ENCODE results near the gene UQCR11.

UQCR11 gene

DNA sequence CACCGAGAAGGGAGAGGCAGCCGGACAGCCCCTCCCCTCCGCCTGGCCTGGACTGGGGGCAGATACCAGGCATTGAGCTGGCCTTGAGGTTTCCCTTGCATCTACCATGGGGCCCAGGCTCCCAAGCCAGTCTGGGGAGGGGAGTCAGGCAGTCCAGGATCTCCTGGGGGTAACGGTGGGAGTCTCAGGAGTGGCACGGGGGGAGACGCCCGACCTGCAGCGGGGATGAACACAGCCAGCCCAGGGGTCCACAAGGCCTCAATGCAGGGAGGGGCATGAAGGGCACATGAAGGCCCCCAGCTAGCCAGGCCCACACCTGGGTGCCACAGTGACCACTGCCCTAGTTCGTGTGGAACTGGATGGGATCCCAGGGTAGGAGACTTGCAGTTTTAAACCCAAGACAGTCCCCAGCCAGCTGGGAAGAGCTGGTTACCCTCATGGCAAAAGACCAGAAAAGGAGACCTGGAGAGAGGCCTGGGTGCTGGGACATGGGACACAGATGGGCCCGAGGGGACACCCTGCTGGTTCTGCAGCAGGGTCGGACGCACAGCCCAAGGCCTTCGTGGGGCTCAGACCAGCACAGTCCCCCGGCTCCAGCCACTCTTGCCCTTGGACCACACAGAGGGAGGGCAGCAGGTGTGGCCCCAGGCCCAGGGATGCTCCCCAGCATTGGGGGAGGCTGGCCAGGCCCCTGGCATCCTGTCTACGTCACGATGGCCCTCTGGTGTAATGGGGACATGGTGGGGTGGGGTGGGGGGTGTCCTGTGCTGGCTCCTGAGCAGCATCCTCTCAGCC is 4.6 kb upstream of the UQCR11 start:
- TF ChIP-seq, protein P1, sequence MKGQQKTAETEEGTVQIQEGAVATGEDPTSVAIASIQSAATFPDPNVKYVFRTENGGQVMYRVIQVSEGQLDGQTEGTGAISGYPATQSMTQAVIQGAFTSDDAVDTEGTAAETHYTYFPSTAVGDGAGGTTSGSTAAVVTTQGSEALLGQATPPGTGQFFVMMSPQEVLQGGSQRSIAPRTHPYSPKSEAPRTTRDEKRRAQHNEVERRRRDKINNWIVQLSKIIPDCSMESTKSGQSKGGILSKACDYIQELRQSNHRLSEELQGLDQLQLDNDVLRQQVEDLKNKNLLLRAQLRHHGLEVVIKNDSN (IDR thresholded peaks at IDR 0.05) = no peak
- TF ChIP-seq, protein P2, sequence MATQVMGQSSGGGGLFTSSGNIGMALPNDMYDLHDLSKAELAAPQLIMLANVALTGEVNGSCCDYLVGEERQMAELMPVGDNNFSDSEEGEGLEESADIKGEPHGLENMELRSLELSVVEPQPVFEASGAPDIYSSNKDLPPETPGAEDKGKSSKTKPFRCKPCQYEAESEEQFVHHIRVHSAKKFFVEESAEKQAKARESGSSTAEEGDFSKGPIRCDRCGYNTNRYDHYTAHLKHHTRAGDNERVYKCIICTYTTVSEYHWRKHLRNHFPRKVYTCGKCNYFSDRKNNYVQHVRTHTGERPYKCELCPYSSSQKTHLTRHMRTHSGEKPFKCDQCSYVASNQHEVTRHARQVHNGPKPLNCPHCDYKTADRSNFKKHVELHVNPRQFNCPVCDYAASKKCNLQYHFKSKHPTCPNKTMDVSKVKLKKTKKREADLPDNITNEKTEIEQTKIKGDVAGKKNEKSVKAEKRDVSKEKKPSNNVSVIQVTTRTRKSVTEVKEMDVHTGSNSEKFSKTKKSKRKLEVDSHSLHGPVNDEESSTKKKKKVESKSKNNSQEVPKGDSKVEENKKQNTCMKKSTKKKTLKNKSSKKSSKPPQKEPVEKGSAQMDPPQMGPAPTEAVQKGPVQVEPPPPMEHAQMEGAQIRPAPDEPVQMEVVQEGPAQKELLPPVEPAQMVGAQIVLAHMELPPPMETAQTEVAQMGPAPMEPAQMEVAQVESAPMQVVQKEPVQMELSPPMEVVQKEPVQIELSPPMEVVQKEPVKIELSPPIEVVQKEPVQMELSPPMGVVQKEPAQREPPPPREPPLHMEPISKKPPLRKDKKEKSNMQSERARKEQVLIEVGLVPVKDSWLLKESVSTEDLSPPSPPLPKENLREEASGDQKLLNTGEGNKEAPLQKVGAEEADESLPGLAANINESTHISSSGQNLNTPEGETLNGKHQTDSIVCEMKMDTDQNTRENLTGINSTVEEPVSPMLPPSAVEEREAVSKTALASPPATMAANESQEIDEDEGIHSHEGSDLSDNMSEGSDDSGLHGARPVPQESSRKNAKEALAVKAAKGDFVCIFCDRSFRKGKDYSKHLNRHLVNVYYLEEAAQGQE (IDR thresholded peaks at IDR 0.05; ENCODE audit: low read depth) = no peak
- TF ChIP-seq EP300 (IDR thresholded peaks at IDR 0.05; ENCODE audit: borderline replicate concordance) = no peak
- no peak for TF ChIP-seq CEBPB (IDR thresholded peaks at IDR 0.05)
- TF ChIP-seq, protein P3, sequence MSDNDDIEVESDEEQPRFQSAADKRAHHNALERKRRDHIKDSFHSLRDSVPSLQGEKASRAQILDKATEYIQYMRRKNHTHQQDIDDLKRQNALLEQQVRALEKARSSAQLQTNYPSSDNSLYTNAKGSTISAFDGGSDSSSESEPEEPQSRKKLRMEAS (IDR thresholded peaks at IDR 0.05) = no peak
- TF ChIP-seq CREB1 (IDR thresholded peaks at IDR 0.05; ENCODE audit: low read depth) = no peak

DNA sequence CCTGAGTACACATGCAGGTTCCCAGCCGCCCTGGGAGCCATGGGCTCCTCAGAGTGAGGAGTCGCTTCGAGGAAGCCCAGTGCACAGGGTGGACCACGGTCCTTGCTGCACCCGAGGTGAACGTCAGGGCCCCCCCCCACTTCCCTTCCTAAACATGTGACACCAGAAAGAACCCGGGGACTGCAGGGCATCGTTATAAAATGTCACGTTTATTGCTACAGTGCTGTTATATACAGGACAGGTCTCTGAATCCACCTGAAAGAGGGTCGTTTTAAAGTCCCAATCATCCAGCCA is 3.8 kb upstream of the UQCR11 start:
- TF ChIP-seq FOXM1 (IDR thresholded peaks at IDR 0.05; ENCODE audit: borderline replicate concordance, low read depth) (no peak), CREB1 (IDR thresholded peaks at IDR 0.05; ENCODE audit: low read depth) (no peak), TEAD4 (IDR thresholded peaks at IDR 0.05) (no peak), RAD21 (IDR thresholded peaks at IDR 0.05; ENCODE audit: low read depth) (no peak), EGR1 (IDR thresholded peaks at IDR 0.05) (no peak), NFIC (IDR thresholded peaks at IDR 0.05) (no peak), TCF12 (IDR thresholded peaks at IDR 0.05; ENCODE audit: low read depth) (no peak), YY1 (IDR thresholded peaks at IDR 0.05; ENCODE audit: low read depth) (no peak), CEBPB (IDR thresholded peaks at IDR 0.05) (no peak), TAF1 (IDR thresholded peaks at IDR 0.05; ENCODE audit: low read depth) (no peak), EP300 (IDR thresholded peaks at IDR 0.05; ENCODE audit: borderline replicate concordance) (no peak), ZBTB7A (IDR thresholded peaks at IDR 0.05; ENCODE audit: low read depth) (no peak)
- TF ChIP-seq, protein P2 (IDR thresholded peaks at IDR 0.05; ENCODE audit: low read depth) = no peak
- TF ChIP-seq, protein P3 (IDR thresholded peaks at IDR 0.05) = no peak
- TF ChIP-seq, protein P1 (IDR thresholded peaks at IDR 0.05) = no peak

DNA sequence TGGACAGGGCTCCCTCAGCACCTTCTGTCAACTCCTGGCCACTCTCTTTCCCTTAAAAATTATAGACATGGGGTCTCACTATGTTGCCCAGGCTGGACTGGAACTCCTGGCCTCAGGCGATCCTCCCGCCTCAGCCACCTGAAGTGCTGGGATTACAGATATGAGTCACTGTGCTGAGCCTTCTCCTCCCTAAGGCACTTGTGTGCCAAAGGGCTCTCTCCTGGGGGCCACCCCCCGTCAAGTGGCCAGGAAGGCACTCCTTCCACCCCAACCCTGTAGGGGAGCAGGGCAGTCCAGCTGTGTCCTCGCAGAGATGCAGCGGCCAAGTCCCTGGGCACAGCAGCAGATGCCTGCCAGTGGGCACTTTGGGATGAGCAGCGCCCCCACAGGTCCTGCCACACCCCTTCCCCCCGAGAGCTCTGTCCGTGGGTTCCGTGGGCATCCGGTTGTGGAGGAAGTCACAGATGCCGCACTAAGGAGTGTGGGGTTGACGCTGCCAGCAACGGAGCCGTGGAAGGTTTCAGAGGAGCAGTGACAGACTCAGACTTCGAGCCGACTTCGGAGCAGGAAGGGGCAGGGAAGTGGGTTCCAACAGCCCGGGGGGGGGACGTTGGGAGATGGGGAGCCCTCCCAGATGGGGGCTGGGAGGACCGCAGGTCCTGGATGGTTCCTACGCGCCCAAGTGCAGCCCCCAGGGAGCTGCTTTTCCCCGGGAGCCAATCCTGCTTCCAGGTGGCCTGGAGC is 3.3 kb upstream of the UQCR11 start:
- TF ChIP-seq TCF12 (IDR thresholded peaks at IDR 0.05; ENCODE audit: low read depth) (no peak), YY1 (IDR thresholded peaks at IDR 0.05; ENCODE audit: low read depth) (no peak), NFIC (IDR thresholded peaks at IDR 0.05) (no peak), FOXM1 (IDR thresholded peaks at IDR 0.05; ENCODE audit: borderline replicate concordance, low read depth) (no peak), CREB1 (IDR thresholded peaks at IDR 0.05; ENCODE audit: low read depth) (no peak)
- TF ChIP-seq, protein P2 (IDR thresholded peaks at IDR 0.05; ENCODE audit: low read depth) = no peak

DNA sequence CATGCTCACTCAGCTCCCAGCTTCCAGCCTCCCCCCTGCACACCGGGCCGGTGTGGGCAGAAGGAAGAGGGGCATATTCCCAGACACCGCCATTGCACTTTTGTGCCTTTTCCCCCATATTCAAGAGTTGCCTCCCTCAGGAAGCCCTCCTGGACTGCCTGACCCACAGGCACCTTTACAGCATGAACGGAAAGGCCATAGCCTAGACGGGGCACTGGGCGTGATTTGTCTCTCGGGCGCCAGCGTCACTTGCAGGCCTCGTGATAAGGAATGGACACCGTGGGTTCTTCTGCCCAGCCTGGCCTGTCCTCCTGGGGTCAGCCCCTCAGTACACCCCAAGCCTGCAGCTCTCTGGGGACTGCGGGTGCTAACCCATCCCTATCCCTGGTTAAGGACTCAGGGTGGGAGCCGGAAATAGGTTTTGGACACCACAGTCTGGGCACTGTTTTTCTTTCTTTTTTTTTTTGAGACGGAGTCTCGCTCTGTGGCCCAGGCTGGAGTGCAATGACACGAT is 933 bp upstream of the UQCR11 start:
- TF ChIP-seq ZBTB7A (IDR thresholded peaks at IDR 0.05; ENCODE audit: low read depth) (no peak), FOXM1 (IDR thresholded peaks at IDR 0.05; ENCODE audit: borderline replicate concordance, low read depth) (no peak), TAF1 (IDR thresholded peaks at IDR 0.05; ENCODE audit: low read depth) (no peak), RAD21 (IDR thresholded peaks at IDR 0.05; ENCODE audit: low read depth) (no peak), TEAD4 (IDR thresholded peaks at IDR 0.05) (no peak), CREB1 (IDR thresholded peaks at IDR 0.05; ENCODE audit: low read depth) (no peak), NFIC (IDR thresholded peaks at IDR 0.05) (no peak), EP300 (IDR thresholded peaks at IDR 0.05; ENCODE audit: borderline replicate concordance) (no peak), YY1 (IDR thresholded peaks at IDR 0.05; ENCODE audit: low read depth) (no peak), TCF12 (IDR thresholded peaks at IDR 0.05; ENCODE audit: low read depth) (no peak), CEBPB (IDR thresholded peaks at IDR 0.05) (no peak), EGR1 (IDR thresholded peaks at IDR 0.05) (no peak)
- TF ChIP-seq, protein P2 (IDR thresholded peaks at IDR 0.05; ENCODE audit: low read depth) = no peak
- TF ChIP-seq, protein P1 (IDR thresholded peaks at IDR 0.05) = no peak
- TF ChIP-seq, protein P3 (IDR thresholded peaks at IDR 0.05) = no peak
